Measurements from ENCODE around the gene HEXA. TPM values are rescaled to one million over a fixed set of nuclear protein-coding genes. Genes with fewer than 3 reads are reported as not detected.

HEXA gene
- total and polyA plus RNA-seq, 2 donors (not counting 1 experiment from before 2014, with no cell fraction given): 80.3 to 183 TPM

GRCh38 chr15:72342385-72342784 lies 33.4 kb downstream of the HEXA start:
- no peaks in the 10 kb centered on the region for H3K79me2 ChIP-seq (ENCODE audit: control insufficient read depth, insufficient read depth, low read length)
- H3K36me3 ChIP-seq (ENCODE audit: control insufficient read depth, insufficient read depth, low read length): peaks cover 5% of the 10 kb centered on the region
- TF ChIP-seq EZH2 (IDR thresholded peaks at IDR 0.05; ENCODE audit: low read length, missing control alignments): no peak
- peak; percentile 25 to 41 for TF ChIP-seq CTCF (conservative IDR thresholded peaks at IDR 0.05 in 1 of 2, IDR thresholded peaks at IDR 0.05 in 1 of 2; ENCODE audit: low read depth in 1 of 2, low read length in 2 of 2)
- no peak overlapping the region for H3K9ac ChIP-seq (ENCODE audit: insufficient read depth, low read length)
- H2AFZ ChIP-seq (ENCODE audit: low read length): no peak overlapping the region
- no peaks in the 10 kb centered on the region for H3K9me3 ChIP-seq (ENCODE audit: control insufficient read depth, insufficient read depth, low read depth, low read length)
- no peak overlapping the region for H3K4me2 ChIP-seq (ENCODE audit: extremely low read depth, insufficient read depth, low read length)
- H3K27me3 ChIP-seq (ENCODE audit: control insufficient read depth, insufficient read depth, low read length): no peaks in the 10 kb centered on the region
- no peak overlapping the region for H3K4me3 ChIP-seq (replicated peaks in 1 of 4; ENCODE audit: control extremely low read depth in 1 of 4, insufficient read depth in 1 of 4, low read depth in 3 of 4, low read length in 4 of 4)
- H4K20me1 ChIP-seq (ENCODE audit: control insufficient read depth, extremely low read depth, insufficient read depth, low read length): no peaks in the 10 kb centered on the region
- H3K4me1 ChIP-seq (ENCODE audit: control insufficient read depth, extremely low read depth, insufficient read depth, low read length): peaks cover 8% of the 10 kb centered on the region
- peak; percentile 4 to 14 for DNase-seq (ENCODE audit: low read depth in 2 of 2)
- H3K27ac ChIP-seq (ENCODE audit: insufficient read depth, low read length): no peak overlapping the region

- no peak overlapping the region for H3K4me3 ChIP-seq (replicated peaks in 1 of 4; ENCODE audit: control extremely low read depth in 1 of 4, insufficient read depth in 1 of 4, low read depth in 3 of 4, low read length in 4 of 4)
- TF ChIP-seq EZH2 (IDR thresholded peaks at IDR 0.05; ENCODE audit: low read length, missing control alignments): no peak
- TF ChIP-seq CTCF (conservative IDR thresholded peaks at IDR 0.05 in 1 of 2, IDR thresholded peaks at IDR 0.05 in 1 of 2; ENCODE audit: low read depth in 1 of 2, low read length in 2 of 2): no peak
- H3K4me1 ChIP-seq (ENCODE audit: control insufficient read depth, extremely low read depth, insufficient read depth, low read length): peaks cover 8% of the 10 kb centered on the region
- H3K36me3 ChIP-seq (ENCODE audit: control insufficient read depth, insufficient read depth, low read length): peaks cover 5% of the 10 kb centered on the region
- H3K9ac ChIP-seq (ENCODE audit: insufficient read depth, low read length): no peak overlapping the region
- peak in 1 of 2 donors; percentile 10 for DNase-seq (ENCODE audit: low read depth in 2 of 2)
- no peaks in the 10 kb centered on the region for H3K9me3 ChIP-seq (ENCODE audit: control insufficient read depth, insufficient read depth, low read depth, low read length)
- H3K27me3 ChIP-seq (ENCODE audit: control insufficient read depth, insufficient read depth, low read length): no peaks in the 10 kb centered on the region
- H3K4me2 ChIP-seq (ENCODE audit: extremely low read depth, insufficient read depth, low read length): no peak overlapping the region
- no peak overlapping the region for H2AFZ ChIP-seq (ENCODE audit: low read length)
- H3K27ac ChIP-seq (ENCODE audit: insufficient read depth, low read length): no peak overlapping the region
- no peaks in the 10 kb centered on the region for H3K79me2 ChIP-seq (ENCODE audit: control insufficient read depth, insufficient read depth, low read length)
- no peaks in the 10 kb centered on the region for H4K20me1 ChIP-seq (ENCODE audit: control insufficient read depth, extremely low read depth, insufficient read depth, low read length)
These were observed 34.5 kb downstream of the HEXA start for GRCh38 chr15:72341361-72341760.

GRCh38 chr15:72340366-72340765 lies 35.4 kb downstream of the HEXA start:
- no peak overlapping the region for H3K9ac ChIP-seq (ENCODE audit: insufficient read depth, low read length)
- peaks cover 8% of the 10 kb centered on the region for H3K4me1 ChIP-seq (ENCODE audit: control insufficient read depth, extremely low read depth, insufficient read depth, low read length)
- H3K9me3 ChIP-seq (ENCODE audit: control insufficient read depth, insufficient read depth, low read depth, low read length): no peaks in the 10 kb centered on the region
- peak; percentile 10 to 53 for DNase-seq (ENCODE audit: low read depth in 2 of 2)
- peak overlapping the region; percentile 51 for H3K27ac ChIP-seq (ENCODE audit: insufficient read depth, low read length)
- H3K4me2 ChIP-seq (ENCODE audit: extremely low read depth, insufficient read depth, low read length): no peak overlapping the region
- no peaks in the 10 kb centered on the region for H3K79me2 ChIP-seq (ENCODE audit: control insufficient read depth, insufficient read depth, low read length)
- TF ChIP-seq CTCF (conservative IDR thresholded peaks at IDR 0.05 in 1 of 2, IDR thresholded peaks at IDR 0.05 in 1 of 2; ENCODE audit: low read depth in 1 of 2, low read length in 2 of 2) (no peak), EZH2 (IDR thresholded peaks at IDR 0.05; ENCODE audit: low read length, missing control alignments) (no peak)
- H3K36me3 ChIP-seq (ENCODE audit: control insufficient read depth, insufficient read depth, low read length): peaks cover 4% of the 10 kb centered on the region
- H3K4me3 ChIP-seq (replicated peaks in 1 of 4; ENCODE audit: control extremely low read depth in 1 of 4, insufficient read depth in 1 of 4, low read depth in 3 of 4, low read length in 4 of 4): no peak overlapping the region
- H3K27me3 ChIP-seq (ENCODE audit: control insufficient read depth, insufficient read depth, low read length): no peaks in the 10 kb centered on the region
- no peak overlapping the region for H2AFZ ChIP-seq (ENCODE audit: low read length)
- H4K20me1 ChIP-seq (ENCODE audit: control insufficient read depth, extremely low read depth, insufficient read depth, low read length): no peaks in the 10 kb centered on the region
